Nephron (organoid): ENCODE measurements around the gene FRRS1L.

Experiments used
- H3K27ac Mint-ChIP-seq, 3 experiments: 2 replicates each; pipeline ENCODE4 v1.8.0; 2020; ENCODE audit warnings: mixed read lengths in 3 of 3, mild to moderate bottlenecking in 2 of 3, moderate library complexity in 1 of 3
- H3K27me3 Mint-ChIP-seq: 2 replicates; pipeline ENCODE4 v1.8.0; 2021; ENCODE audit warnings: low read depth, mild to moderate bottlenecking, moderate library complexity, mixed read lengths
- H3K36me3 Mint-ChIP-seq: 2 replicates; pipeline ENCODE4 v1.8.0; 2020; ENCODE audit warnings: low read depth, mixed read lengths
- H3K4me1 Mint-ChIP-seq: 2 replicates; pipeline ENCODE4 v1.8.0; 2020; ENCODE audit warnings: mixed read lengths
- H3K4me3 Mint-ChIP-seq, 3 experiments: 2 replicates each; pipeline ENCODE4 v1.8.0; 2020; ENCODE audit warnings: mild to moderate bottlenecking in 3 of 3, mixed read lengths in 3 of 3, moderate library complexity in 2 of 3
- H3K9me3 Mint-ChIP-seq: 2 replicates; pipeline ENCODE4 v1.8.0; 2020; ENCODE audit warnings: mixed read lengths
- TF ChIP-seq, protein P1 (sequence below), 3 experiments: fragments of 200-600 bp; sonication (generic); IDR thresholded peaks; one replicate each; pipeline ENCODE4 v1.5.0; 2021; ENCODE audit warnings: antibody characterized with exemption in 3 of 3; ENCODE audit not compliant: unreplicated experiment in 3 of 3

Gene FRRS1L

DNA sequence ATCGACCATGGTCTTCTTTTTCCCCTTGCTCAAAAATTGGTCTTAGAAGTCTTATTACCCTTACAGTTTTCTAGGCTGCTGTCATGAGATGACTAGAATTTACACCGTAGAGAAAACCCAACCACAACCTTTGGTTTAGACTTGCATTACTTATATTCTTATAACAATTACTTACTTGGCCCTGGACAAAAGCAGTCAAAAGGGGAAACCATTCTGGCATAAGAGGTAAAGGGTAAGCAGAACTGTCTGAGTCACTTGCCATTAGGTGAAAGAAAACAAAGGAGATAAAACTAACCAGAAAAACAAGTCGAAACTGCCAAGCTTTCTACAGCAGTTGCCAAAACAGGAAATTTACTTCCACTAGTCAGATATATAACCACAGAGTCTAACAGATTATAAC lies 65.2 kb downstream of the FRRS1L start:
- Mint-ChIP-seq H3K9me3 (peaks cover 6% of the 10 kb centered on the region), H3K4me3 (no peak overlapping the region), H3K36me3 (peaks cover 43% of the 10 kb centered on the region), H3K27ac (peak overlapping the region in 2 of 3 experiments; percentile 9 to 11), H3K27me3 (no peaks in the 10 kb centered on the region), H3K4me1 (peaks cover 37% of the 10 kb centered on the region)
- TF ChIP-seq, protein P1, sequence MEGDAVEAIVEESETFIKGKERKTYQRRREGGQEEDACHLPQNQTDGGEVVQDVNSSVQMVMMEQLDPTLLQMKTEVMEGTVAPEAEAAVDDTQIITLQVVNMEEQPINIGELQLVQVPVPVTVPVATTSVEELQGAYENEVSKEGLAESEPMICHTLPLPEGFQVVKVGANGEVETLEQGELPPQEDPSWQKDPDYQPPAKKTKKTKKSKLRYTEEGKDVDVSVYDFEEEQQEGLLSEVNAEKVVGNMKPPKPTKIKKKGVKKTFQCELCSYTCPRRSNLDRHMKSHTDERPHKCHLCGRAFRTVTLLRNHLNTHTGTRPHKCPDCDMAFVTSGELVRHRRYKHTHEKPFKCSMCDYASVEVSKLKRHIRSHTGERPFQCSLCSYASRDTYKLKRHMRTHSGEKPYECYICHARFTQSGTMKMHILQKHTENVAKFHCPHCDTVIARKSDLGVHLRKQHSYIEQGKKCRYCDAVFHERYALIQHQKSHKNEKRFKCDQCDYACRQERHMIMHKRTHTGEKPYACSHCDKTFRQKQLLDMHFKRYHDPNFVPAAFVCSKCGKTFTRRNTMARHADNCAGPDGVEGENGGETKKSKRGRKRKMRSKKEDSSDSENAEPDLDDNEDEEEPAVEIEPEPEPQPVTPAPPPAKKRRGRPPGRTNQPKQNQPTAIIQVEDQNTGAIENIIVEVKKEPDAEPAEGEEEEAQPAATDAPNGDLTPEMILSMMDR (IDR thresholded peaks at IDR 0.05; ENCODE audit: unreplicated experiment in 3 of 3) = no peak

DNA sequence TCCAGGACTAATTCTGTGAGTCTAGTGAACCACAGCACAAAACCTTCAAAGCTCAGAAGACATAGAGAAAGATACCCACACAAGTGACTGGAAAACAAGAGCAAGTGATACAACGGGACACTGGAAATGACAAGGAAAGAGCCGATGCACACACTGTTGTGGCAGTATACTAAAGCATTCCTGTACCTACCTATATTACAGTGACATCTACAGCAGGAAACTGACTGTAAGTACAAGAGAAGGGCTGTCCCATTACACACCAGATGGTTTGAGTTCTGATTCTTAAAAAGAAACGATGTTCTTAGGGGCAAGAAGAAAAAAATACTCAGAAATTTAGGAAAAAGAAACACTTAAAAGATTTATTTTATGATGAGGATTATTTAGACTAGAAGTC lies 65.8 kb downstream of the FRRS1L start:
- Mint-ChIP-seq H3K4me1 (peaks cover 39% of the 10 kb centered on the region), H3K27ac (no peak overlapping the region), H3K27me3 (no peaks in the 10 kb centered on the region), H3K36me3 (peaks cover 39% of the 10 kb centered on the region), H3K4me3 (no peak overlapping the region), H3K9me3 (peaks cover 6% of the 10 kb centered on the region)
- TF ChIP-seq, protein P1 (IDR thresholded peaks at IDR 0.05; ENCODE audit: unreplicated experiment in 3 of 3) = no peak

DNA sequence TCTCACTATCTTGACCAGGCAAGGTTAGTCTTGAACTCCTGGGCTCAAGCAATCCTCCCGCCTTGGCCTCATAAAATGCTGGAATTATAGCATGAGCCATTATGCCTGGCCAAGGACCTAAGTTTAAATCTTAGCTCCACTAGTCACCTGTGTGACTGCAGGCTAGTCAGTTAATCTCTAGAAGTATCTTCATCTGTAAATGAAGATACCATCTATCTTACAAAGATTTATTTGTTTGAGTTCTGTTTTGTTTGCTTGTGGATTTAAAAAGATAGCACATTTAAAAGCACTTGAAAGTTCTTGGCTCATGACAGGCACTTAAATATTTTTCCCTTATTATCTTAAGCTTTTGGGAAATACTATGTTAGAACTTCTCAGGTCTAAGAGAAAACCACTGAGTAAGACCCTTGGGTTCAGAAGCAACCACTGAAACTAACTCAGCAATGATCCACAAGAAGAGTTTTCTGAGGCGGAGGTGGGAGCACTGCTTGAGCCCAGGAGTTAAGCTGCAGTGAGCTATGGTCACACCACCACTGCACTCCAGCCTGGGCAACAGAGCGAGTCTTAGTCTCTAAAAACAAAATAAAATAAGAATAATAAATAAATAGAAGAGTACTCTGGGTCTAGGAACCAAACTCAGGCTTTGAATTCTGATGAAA lies 66.4 kb downstream of the FRRS1L start:
- H3K4me3 Mint-ChIP-seq = no peak overlapping the region
- H3K4me1 Mint-ChIP-seq = peaks cover 44% of the 10 kb centered on the region
- peaks cover 6% of the 10 kb centered on the region for H3K9me3 Mint-ChIP-seq
- TF ChIP-seq, protein P1 (IDR thresholded peaks at IDR 0.05; ENCODE audit: unreplicated experiment in 3 of 3) = no peak
- H3K36me3 Mint-ChIP-seq = peaks cover 39% of the 10 kb centered on the region
- H3K27ac Mint-ChIP-seq = no peak overlapping the region
- no peaks in the 10 kb centered on the region for H3K27me3 Mint-ChIP-seq

DNA sequence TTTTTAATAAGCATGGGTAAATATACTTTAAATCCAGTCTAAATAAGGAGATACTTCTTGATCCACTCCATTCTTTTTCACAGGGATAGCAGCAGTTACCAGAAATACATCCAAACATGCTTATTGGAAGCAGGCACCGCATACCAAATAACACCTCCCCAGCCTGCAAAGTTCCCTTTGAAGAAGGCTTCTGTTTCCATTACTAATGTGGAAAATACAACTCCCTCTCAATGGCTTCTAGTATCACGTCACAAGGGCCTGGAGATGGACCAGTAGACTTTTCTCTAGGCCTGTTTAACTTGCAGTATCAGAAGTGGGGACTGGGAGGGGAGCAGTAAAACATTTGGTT lies 68.1 kb downstream of the FRRS1L start:
- H3K27me3 Mint-ChIP-seq = no peaks in the 10 kb centered on the region
- H3K4me3 Mint-ChIP-seq = peak overlapping the region in 1 of 3 experiments; percentile 18

DNA sequence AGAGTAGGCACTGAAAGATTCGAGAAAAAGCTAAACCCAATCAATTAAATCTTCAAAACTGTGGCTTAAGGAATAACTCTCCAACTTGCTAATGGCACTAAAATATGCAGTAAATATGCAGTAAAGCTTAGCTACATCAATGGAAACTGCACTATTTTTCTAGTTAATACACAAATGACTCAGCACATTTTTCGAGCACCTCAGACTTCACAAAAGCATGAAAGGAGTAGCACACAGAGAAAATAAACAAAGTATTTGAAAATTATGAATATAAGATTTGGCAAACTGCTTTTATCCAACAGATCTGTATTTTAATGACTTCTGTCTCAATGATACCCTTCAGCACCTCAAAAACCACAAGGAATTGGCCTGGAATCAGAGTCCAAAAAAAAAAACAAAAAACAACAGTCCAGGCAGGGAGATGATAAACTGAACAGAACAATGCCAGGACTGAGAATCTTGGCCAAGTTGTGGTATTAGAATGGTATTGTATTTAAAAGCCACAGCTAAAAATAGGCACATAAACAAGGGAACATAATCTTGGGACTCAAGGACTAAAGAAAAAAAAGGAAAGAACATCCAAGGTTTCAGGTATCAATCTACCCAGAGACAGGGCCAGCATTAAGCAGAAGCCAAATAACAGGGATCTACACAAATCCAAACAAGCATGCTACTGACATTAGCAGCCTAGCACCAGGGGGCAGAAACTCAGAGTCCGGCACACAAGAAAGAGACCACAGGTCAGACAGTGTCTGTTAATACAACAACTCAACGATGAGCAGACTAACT lies 68.7 kb downstream of the FRRS1L start:
- Mint-ChIP-seq H3K4me3 (peak overlapping the region in 2 of 3 experiments; percentile 6 to 18), H3K9me3 (peaks cover 3% of the 10 kb centered on the region), H3K36me3 (peaks cover 35% of the 10 kb centered on the region), H3K4me1 (peaks cover 62% of the 10 kb centered on the region), H3K27ac (peak overlapping the region; percentile 72 to 84 (median 80)), H3K27me3 (no peaks in the 10 kb centered on the region)
- TF ChIP-seq, protein P1 (IDR thresholded peaks at IDR 0.05; ENCODE audit: unreplicated experiment in 3 of 3) = peak in 2 of 3 experiments; percentile 26 to 40

More for the DNA sequence above, 68.1 kb downstream of the FRRS1L start:
- TF ChIP-seq, protein P1 (IDR thresholded peaks at IDR 0.05; ENCODE audit: unreplicated experiment in 3 of 3) = no peak
- Mint-ChIP-seq H3K9me3 (peaks cover 3% of the 10 kb centered on the region), H3K27ac (peak overlapping the region; percentile 72 to 84 (median 80)), H3K36me3 (peaks cover 34% of the 10 kb centered on the region), H3K4me1 (peaks cover 60% of the 10 kb centered on the region)
